GM23338 (cell line): ENCODE results near the gene IMPA2. TPM values are rescaled to one million over a fixed set of nuclear protein-coding genes. Genes with fewer than 3 reads are reported as not detected.

ENCODE experiments used
- ATAC-seq: fragments of 200-7000 bp; cut with Tn5 transposase; 3 replicates; pipeline ENCODE4 v1.9.1; 2020
- DNase-seq: peaks from one replicate; pipeline ENCODE4 v3.0.0-alpha.2; 2015; ENCODE audit warnings: low spot score
- H2AFZ ChIP-seq: fragments of 200-600 bp; sonication (generic); 2 replicates; pipeline ENCODE4 v1.8.0; 2016; ENCODE audit warnings: antibody characterized with exemption, mild to moderate bottlenecking, moderate library complexity
- H3F3A ChIP-seq: fragments of 200-600 bp; sonication (generic); replicated peaks from 2 replicates; pipeline ENCODE4 v1.8.0; 2017; ENCODE audit warnings: antibody characterized with exemption, mixed run types, low read depth
- H3K27ac ChIP-seq: fragments of 200-600 bp; sonication (generic); 2 replicates; pipeline ENCODE4 v1.6.1; 2016; ENCODE audit warnings: low read depth
- H3K27me3 ChIP-seq: fragments of 200-600 bp; sonication (generic); 2 replicates; pipeline ENCODE4 v1.8.0; 2016; ENCODE audit warnings: mild to moderate bottlenecking, mixed run types, moderate library complexity; ENCODE audit not compliant: insufficient read depth
- H3K36me3 ChIP-seq: fragments of 200-600 bp; sonication (generic); 2 replicates; pipeline ENCODE4 v1.8.0; 2016; ENCODE audit warnings: mild to moderate bottlenecking; ENCODE audit not compliant: insufficient read depth
- H3K4me1 ChIP-seq: fragments of 200-600 bp; sonication (generic); 2 replicates; pipeline ENCODE4 v1.8.0; 2016; ENCODE audit warnings: mild to moderate bottlenecking, moderate library complexity; ENCODE audit not compliant: insufficient read depth
- H3K4me2 ChIP-seq: fragments of 200-600 bp; sonication (generic); 2 replicates; pipeline ENCODE4 v1.7.1; 2017; ENCODE audit warnings: mixed run types
- H3K4me3 ChIP-seq: fragments of 200-600 bp; sonication (generic); 2 replicates; pipeline ENCODE4 v1.6.1; 2016; ENCODE audit warnings: mixed run types
- H3K79me2 ChIP-seq: fragments of 200-600 bp; sonication (generic); replicated peaks from 2 replicates; pipeline ENCODE4 v1.8.0; 2017; ENCODE audit warnings: mild to moderate bottlenecking; ENCODE audit not compliant: insufficient read depth
- H3K9me2 ChIP-seq: fragments of 200-600 bp; sonication (generic); 2 replicates; pipeline ENCODE4 v1.8.0; 2017; ENCODE audit not compliant: insufficient read depth
- H4K20me1 ChIP-seq: fragments of 200-600 bp; sonication (generic); replicated peaks from 2 replicates; pipeline ENCODE4 v1.8.0; 2017; ENCODE audit warnings: mild to moderate bottlenecking; ENCODE audit not compliant: insufficient read depth
- H3K27ac Mint-ChIP-seq: 2 replicates; pipeline ENCODE4 v1.8.0; 2020; ENCODE audit warnings: inconsistent platforms, mild to moderate bottlenecking, moderate library complexity, mixed read lengths
- H3K27me3 Mint-ChIP-seq: 3 replicates; pipeline ENCODE4 v1.8.0; 2022; ENCODE audit warnings: low read depth, mild to moderate bottlenecking, moderate library complexity, mixed read lengths, inconsistent platforms; ENCODE audit not compliant: insufficient read depth, poor library complexity
- H3K36me3 Mint-ChIP-seq: 3 replicates; pipeline ENCODE4 v1.8.0; 2021; ENCODE audit warnings: low read depth, mild to moderate bottlenecking, inconsistent platforms, moderate library complexity, mixed read lengths
- H3K4me1 Mint-ChIP-seq: 3 replicates; pipeline ENCODE4 v1.8.0; 2020; ENCODE audit warnings: mild to moderate bottlenecking, inconsistent platforms, mixed read lengths
- H3K4me3 Mint-ChIP-seq: 3 replicates; pipeline ENCODE4 v1.8.0; 2021; ENCODE audit warnings: moderate library complexity, mild to moderate bottlenecking, inconsistent platforms, mixed read lengths
- H3K9me3 Mint-ChIP-seq: 3 replicates; pipeline ENCODE4 v1.8.0; 2020; ENCODE audit warnings: moderate library complexity, mild to moderate bottlenecking, inconsistent platforms, mixed read lengths
- CREB1 ChIP-seq: fragments of 250-450 bp; sonication (Bioruptor Pico); IDR thresholded peaks from 2 replicates; pipeline ENCODE4 v1.5.0; 2020; ENCODE audit warnings: low read depth, mild to moderate bottlenecking, moderate library complexity
- ETS1 ChIP-seq: IDR thresholded peaks from 2 replicates; pipeline ENCODE4 v1.6.1; 2016; ENCODE audit warnings: antibody characterized with exemption
- EZH2 ChIP-seq: fragments of 200-600 bp; sonication (generic); IDR thresholded peaks from one replicate; pipeline ENCODE4 v1.8.0; 2017; ENCODE audit warnings: antibody characterized with exemption, mild to moderate bottlenecking, low read depth; ENCODE audit not compliant: unreplicated experiment
- EZH2phosphoT487 ChIP-seq: fragments of 200-600 bp; sonication (generic); IDR thresholded peaks from one replicate; pipeline ENCODE4 v1.8.1; 2018; ENCODE audit warnings: antibody characterized with exemption; ENCODE audit not compliant: unreplicated experiment
- JUNB ChIP-seq: IDR thresholded peaks from one replicate; pipeline ENCODE4 v1.6.1; 2016; ENCODE audit warnings: antibody characterized with exemption; ENCODE audit not compliant: unreplicated experiment
- NANOG ChIP-seq: IDR thresholded peaks from 2 replicates; pipeline ENCODE4 v1.6.1; 2016; ENCODE audit warnings: antibody characterized with exemption, borderline replicate concordance
- POLR2AphosphoS5 ChIP-seq: IDR thresholded peaks from 2 replicates; pipeline ENCODE4 v1.6.1; 2016; ENCODE audit warnings: antibody characterized with exemption, low read depth
- STAT1 ChIP-seq: IDR thresholded peaks from one replicate; pipeline ENCODE4 v1.6.1; 2016; ENCODE audit warnings: antibody characterized with exemption; ENCODE audit not compliant: unreplicated experiment
- ZNF114 ChIP-seq: fragments of 250-450 bp; sonication (Bioruptor Pico); IDR thresholded peaks from 2 replicates; pipeline ENCODE4 v1.5.0; 2020; ENCODE audit warnings: mild to moderate bottlenecking, moderate library complexity
- ZNF331 ChIP-seq: fragments of 250-450 bp; sonication (Bioruptor Pico); IDR thresholded peaks from 2 replicates; pipeline ENCODE4 v1.5.0; 2020; ENCODE audit warnings: low read depth, mild to moderate bottlenecking, moderate library complexity
- polyA plus RNA-seq: library from polyadenylated mRNA; unstranded; fragments of >200 nt; fragmentation: Nextera tagmentation; extraction: Ambion mirVana; gene quantifications from 2 replicates; pipeline ENCODE4 v1.2.1, GENCODE V29; 2016
- total RNA-seq: library from RNA; depleted of rRNA; stranded (reverse); fragments of >200 nt; shearing (Covaris generic); gene quantifications from 2 replicates; pipeline ENCODE4 v1.2.3, GENCODE V29; 2014
- TF ChIP-seq, protein P1 (sequence below), 2 experiments: fragments of 200-600 bp in 1 of 2; sonication (generic) in 1 of 2; conservative IDR thresholded peaks; 2 replicates each; pipeline versions ENCODE4 v1.5.1 to v1.6.1; 2016 to 2017; ENCODE audit warnings: antibody characterized with exemption in 2 of 2, low read depth in 2 of 2, mild to moderate bottlenecking in 2 of 2, moderate library complexity in 1 of 2
- TF ChIP-seq, protein P2 (sequence below): IDR thresholded peaks from one replicate; pipeline ENCODE4 v1.6.1; 2018; ENCODE audit warnings: antibody characterized with exemption; ENCODE audit not compliant: unreplicated experiment
- TF ChIP-seq, protein P3 (sequence below): fragments of 250-450 bp; sonication (Bioruptor Pico); IDR thresholded peaks from 2 replicates; pipeline ENCODE4 v1.5.0; 2020; ENCODE audit warnings: mild to moderate bottlenecking, moderate library complexity

The IMPA2 gene
- total and polyA plus RNA-seq, 2 experiments from 2014 or later, result 50.4 to 122 TPM

DNA sequence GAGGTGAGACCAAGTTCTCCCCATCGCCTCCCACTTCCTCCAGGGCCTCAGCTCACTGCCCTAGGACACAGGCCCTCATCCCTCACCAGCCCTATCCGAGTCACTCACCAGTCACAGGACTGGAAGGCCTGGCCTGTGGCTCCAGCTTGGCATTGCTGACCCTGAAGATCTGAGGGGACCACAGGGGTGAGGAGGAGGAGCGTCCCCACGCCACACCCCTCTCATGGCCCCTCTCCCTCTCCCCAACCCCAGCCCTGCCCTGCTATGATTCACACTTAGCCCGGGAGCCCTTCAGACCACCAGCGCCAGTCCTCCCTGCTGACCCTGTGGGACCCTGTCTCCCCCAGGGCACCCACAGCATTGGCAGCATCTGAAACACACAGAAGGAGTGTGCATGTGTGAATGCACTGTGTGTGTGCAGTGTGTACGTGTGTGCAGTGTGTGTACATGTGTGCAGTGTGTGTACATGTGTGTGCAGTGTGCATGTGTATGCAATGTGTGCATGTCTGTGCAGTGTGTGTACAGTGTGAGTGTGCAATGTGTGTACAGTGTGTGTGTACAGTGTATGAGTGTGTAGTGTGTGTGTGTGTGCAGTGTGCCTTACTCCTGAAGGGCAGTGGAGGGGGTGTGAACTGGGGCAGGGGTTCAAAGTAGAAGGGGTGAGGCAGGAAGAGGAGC lies 82.9 kb downstream of the IMPA2 start:
- no peak overlapping the region for H3K4me3 Mint-ChIP-seq
- H3K27ac ChIP-seq, result no peak overlapping the region

More for the DNA sequence above, 82.9 kb downstream of the IMPA2 start:
- Histone ChIP-seq H3K9me2 (no peaks in the 10 kb centered on the region), H3K79me2 (no peaks in the 10 kb centered on the region), H3K27me3 (no peaks in the 10 kb centered on the region), H4K20me1 (no peaks in the 10 kb centered on the region), H3K4me3 (no peak overlapping the region), H3F3A (no peaks in the 10 kb centered on the region), H2AFZ (no peak overlapping the region), H3K4me1 (no peaks in the 10 kb centered on the region), H3K36me3 (no peaks in the 10 kb centered on the region), H3K4me2 (no peak overlapping the region)
- TF ChIP-seq, protein P1, sequence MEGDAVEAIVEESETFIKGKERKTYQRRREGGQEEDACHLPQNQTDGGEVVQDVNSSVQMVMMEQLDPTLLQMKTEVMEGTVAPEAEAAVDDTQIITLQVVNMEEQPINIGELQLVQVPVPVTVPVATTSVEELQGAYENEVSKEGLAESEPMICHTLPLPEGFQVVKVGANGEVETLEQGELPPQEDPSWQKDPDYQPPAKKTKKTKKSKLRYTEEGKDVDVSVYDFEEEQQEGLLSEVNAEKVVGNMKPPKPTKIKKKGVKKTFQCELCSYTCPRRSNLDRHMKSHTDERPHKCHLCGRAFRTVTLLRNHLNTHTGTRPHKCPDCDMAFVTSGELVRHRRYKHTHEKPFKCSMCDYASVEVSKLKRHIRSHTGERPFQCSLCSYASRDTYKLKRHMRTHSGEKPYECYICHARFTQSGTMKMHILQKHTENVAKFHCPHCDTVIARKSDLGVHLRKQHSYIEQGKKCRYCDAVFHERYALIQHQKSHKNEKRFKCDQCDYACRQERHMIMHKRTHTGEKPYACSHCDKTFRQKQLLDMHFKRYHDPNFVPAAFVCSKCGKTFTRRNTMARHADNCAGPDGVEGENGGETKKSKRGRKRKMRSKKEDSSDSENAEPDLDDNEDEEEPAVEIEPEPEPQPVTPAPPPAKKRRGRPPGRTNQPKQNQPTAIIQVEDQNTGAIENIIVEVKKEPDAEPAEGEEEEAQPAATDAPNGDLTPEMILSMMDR (conservative IDR thresholded peaks at IDR 0.05; ENCODE audit: low read depth in 2 of 2), result no peak
- TF ChIP-seq ZNF114, result no peak
- no peak for TF ChIP-seq ZNF331
- no peak for TF ChIP-seq POLR2AphosphoS5
- no peak for TF ChIP-seq EZH2phosphoT487
- TF ChIP-seq CREB1 (CRISPR knock-in tag), result no peak
- TF ChIP-seq STAT1, result no peak
- TF ChIP-seq, protein P2, sequence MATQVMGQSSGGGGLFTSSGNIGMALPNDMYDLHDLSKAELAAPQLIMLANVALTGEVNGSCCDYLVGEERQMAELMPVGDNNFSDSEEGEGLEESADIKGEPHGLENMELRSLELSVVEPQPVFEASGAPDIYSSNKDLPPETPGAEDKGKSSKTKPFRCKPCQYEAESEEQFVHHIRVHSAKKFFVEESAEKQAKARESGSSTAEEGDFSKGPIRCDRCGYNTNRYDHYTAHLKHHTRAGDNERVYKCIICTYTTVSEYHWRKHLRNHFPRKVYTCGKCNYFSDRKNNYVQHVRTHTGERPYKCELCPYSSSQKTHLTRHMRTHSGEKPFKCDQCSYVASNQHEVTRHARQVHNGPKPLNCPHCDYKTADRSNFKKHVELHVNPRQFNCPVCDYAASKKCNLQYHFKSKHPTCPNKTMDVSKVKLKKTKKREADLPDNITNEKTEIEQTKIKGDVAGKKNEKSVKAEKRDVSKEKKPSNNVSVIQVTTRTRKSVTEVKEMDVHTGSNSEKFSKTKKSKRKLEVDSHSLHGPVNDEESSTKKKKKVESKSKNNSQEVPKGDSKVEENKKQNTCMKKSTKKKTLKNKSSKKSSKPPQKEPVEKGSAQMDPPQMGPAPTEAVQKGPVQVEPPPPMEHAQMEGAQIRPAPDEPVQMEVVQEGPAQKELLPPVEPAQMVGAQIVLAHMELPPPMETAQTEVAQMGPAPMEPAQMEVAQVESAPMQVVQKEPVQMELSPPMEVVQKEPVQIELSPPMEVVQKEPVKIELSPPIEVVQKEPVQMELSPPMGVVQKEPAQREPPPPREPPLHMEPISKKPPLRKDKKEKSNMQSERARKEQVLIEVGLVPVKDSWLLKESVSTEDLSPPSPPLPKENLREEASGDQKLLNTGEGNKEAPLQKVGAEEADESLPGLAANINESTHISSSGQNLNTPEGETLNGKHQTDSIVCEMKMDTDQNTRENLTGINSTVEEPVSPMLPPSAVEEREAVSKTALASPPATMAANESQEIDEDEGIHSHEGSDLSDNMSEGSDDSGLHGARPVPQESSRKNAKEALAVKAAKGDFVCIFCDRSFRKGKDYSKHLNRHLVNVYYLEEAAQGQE, result no peak
- TF ChIP-seq, protein P3, sequence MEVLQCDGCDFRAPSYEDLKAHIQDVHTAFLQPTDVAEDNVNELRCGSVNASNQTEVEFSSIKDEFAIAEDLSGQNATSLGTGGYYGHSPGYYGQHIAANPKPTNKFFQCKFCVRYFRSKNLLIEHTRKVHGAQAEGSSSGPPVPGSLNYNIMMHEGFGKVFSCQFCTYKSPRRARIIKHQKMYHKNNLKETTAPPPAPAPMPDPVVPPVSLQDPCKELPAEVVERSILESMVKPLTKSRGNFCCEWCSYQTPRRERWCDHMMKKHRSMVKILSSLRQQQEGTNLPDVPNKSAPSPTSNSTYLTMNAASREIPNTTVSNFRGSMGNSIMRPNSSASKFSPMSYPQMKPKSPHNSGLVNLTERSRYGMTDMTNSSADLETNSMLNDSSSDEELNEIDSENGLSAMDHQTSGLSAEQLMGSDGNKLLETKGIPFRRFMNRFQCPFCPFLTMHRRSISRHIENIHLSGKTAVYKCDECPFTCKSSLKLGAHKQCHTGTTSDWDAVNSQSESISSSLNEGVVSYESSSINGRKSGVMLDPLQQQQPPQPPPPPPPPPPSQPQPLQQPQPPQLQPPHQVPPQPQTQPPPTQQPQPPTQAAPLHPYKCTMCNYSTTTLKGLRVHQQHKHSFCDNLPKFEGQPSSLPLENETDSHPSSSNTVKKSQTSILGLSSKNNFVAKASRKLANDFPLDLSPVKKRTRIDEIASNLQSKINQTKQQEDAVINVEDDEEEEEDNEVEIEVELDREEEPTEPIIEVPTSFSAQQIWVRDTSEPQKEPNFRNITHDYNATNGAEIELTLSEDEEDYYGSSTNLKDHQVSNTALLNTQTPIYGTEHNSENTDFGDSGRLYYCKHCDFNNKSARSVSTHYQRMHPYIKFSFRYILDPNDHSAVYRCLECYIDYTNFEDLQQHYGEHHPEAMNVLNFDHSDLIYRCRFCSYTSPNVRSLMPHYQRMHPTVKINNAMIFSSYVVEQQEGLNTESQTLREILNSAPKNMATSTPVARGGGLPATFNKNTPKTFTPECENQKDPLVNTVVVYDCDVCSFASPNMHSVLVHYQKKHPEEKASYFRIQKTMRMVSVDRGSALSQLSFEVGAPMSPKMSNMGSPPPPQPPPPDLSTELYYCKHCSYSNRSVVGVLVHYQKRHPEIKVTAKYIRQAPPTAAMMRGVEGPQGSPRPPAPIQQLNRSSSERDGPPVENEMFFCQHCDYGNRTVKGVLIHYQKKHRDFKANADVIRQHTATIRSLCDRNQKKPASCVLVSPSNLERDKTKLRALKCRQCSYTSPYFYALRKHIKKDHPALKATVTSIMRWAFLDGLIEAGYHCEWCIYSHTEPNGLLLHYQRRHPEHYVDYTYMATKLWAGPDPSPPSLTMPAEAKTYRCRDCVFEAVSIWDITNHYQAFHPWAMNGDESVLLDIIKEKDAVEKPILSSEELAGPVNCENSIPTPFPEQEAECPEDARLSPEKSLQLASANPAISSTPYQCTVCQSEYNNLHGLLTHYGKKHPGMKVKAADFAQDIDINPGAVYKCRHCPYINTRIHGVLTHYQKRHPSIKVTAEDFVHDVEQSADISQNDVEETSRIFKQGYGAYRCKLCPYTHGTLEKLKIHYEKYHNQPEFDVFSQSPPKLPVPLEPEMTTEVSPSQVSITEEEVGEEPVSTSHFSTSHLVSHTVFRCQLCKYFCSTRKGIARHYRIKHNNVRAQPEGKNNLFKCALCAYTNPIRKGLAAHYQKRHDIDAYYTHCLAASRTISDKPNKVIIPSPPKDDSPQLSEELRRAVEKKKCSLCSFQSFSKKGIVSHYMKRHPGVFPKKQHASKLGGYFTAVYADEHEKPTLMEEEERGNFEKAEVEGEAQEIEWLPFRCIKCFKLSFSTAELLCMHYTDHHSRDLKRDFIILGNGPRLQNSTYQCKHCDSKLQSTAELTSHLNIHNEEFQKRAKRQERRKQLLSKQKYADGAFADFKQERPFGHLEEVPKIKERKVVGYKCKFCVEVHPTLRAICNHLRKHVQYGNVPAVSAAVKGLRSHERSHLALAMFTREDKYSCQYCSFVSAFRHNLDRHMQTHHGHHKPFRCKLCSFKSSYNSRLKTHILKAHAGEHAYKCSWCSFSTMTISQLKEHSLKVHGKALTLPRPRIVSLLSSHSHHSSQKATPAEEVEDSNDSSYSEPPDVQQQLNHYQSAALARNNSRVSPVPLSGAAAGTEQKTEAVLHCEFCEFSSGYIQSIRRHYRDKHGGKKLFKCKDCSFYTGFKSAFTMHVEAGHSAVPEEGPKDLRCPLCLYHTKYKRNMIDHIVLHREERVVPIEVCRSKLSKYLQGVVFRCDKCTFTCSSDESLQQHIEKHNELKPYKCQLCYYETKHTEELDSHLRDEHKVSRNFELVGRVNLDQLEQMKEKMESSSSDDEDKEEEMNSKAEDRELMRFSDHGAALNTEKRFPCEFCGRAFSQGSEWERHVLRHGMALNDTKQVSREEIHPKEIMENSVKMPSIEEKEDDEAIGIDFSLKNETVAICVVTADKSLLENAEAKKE (CRISPR knock-in tag), result no peak
- no peak for TF ChIP-seq EZH2
- TF ChIP-seq NANOG, result no peak
- TF ChIP-seq JUNB, result no peak
- TF ChIP-seq ETS1, result no peak
- Mint-ChIP-seq H3K9me3 (peaks cover 4% of the 10 kb centered on the region; the same call in 1 of the 3 replicates), H3K4me1 (no peaks in the 10 kb centered on the region; the same call in 2 of the 3 replicates), H3K27me3 (peaks cover 8% of the 10 kb centered on the region), H3K36me3 (no peaks in the 10 kb centered on the region), H3K27ac (no peak overlapping the region)
- ATAC-seq (no peak), DNase-seq (no peak)
